Stimulated activated CD4-positive, alpha-beta T cell treated with anti-CD3 and anti-CD28 coated beads, Interleukin-15, amount 100 ng/mL, for 24 hours (primary cell): Measurements from ENCODE around the gene PDGFD.

Source experiments
- DNase-seq: peaks from one replicate; pipeline ENCODE4 v3.0.0-alpha.2; 2020

The PDGFD gene

DNA sequence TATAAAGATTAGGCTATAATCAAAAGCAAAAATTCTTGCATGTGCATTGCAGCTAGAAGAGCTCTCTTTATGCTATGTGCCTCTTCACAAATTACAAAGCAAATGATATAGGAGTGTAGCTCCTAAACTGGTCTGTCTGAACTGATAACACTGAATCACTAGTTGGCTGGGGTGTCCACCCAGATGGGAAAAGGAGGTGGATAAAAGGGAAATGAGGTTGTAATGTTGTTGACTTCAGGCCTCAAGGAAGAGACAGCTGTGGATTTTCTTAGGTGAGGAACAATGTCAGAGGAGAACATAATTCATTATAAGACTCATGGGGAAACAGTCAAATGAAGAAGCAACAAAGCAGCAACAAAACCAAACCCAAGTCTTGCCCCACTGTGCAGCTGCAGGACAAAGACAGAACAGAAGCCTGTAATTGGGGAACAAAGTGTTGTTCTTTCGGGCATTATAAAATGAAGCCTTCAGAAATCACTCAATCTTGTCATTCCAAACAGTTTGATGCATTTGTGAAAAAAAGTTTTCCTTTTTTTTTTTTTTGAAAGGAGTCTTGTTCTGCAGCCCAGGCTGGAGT is 257.6 kb downstream of the PDGFD start:
- DNase-seq: no peak

DNA sequence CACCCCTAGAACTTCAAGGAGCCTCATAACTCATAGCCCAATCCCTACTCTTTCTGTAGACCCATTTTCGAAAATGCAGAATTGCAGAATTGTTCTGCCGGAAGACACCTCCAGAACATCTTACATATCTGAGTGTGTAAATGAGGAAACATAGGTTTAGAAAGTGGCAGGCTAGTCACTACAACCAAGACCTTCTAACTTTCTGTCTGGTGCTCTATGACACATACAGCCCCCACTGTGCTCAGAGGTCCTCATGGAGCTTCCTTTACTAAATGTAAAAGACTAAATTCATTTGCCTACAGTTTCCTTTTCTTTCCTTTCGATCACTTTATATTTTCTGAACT is 259.7 kb downstream of the PDGFD start:
- DNase-seq: no peak

DNA sequence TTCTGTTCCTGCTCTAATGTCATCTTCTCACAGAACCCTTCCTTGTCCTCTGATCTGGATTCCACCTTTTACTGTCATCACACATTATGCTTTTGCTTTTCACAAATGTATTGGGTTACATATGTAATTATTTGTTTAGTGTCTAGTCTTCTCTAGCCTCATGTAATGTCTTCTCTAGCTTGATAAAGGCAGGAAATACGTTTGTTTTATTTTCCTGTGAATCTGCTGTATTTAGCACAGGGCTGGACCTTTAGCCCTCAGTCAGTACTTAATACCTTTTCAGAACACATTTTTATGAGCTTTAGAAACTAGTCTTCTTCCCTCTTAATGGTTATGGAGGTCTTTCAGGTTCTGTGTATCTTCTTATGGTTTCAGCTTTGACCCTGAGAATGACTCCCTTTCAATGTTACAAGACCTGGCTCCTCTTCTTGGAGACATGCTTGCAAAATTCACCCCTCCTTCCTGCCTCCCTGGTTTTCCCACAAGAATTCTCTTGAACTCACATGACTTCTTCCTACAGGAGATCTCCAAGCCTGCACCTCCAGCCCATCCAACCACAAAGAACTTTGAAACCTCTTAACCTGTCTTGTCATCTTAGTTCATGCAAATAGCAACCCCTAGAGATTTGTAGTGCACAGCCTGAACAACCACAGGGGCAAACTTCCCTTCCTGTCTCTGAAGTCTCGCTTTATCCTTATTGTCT is 260.2 kb downstream of the PDGFD start:
- no peak for DNase-seq

DNA sequence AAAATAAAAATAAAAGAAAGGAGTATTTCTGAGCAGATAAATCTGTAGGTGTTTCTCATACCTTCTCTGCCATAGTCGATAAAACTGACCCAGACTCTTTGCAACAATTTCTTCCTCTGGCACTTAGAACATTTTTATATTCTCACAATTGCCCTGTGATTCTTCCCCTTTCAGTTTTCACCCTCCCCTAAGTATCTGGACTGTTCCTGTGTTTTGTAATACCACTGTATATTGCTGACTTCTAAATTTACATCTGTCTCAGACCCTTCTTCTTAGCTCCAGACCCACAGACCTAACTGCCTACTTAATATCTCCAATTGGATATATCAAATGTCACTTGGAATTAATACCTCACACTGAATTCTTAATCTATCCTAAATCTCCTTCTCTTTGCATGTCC is 261.0 kb downstream of the PDGFD start:
- no peak for DNase-seq

DNA sequence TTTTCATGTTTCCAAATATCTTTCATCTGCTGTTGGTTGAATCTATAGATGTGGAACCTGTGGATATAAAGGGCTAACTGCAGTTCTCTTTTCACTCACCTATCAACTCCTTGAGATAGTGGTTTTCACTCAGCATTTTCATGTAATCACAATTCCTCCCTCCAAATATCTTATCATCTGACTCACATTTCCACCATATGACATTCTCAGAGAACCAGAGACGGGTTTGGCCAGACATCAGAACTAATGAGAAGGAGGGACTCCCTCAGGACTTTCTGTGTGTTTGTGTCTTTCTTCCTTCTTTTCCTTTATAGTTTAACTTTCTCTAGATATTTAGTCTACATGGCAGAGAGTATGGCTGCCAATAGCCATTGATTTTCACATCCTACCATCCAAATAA is 262.3 kb downstream of the PDGFD start:
- no peak for DNase-seq

DNA sequence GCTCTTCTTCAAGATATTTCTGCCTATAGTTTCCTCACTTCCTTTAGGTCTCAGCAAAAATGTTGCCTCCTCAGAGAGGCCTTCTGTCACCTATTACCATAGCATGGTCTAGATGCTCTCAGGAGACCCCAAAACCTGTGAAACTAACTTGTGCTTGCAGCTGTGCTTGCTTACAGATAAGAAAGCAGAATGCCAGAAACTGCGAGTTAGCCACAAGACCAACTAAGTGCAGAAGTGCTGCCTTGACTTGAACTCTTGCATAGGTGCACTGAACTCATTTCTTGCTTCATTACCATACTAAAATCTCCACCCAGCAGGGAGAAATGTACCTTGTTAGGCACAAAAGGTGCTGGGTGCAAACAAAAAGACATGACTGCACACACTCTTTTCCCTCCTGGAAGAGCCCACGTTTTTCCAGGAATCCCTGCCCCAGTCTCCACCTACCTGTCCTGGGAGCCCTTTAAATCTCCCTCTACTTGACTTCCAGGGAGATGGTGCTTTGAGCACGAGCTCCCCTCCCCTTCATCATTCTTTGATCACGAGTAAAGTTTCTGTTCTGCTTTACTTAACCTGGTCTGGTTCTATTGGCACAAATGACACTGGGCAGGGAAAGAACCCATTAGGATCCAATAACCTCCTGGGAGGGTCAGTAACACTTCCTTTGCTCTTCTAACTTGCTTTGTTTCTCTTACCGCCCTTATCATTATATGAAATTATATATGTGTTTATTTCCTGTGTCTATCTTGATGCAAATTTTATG is 265.2 kb downstream of the PDGFD start:
- DNase-seq: no peak

DNA sequence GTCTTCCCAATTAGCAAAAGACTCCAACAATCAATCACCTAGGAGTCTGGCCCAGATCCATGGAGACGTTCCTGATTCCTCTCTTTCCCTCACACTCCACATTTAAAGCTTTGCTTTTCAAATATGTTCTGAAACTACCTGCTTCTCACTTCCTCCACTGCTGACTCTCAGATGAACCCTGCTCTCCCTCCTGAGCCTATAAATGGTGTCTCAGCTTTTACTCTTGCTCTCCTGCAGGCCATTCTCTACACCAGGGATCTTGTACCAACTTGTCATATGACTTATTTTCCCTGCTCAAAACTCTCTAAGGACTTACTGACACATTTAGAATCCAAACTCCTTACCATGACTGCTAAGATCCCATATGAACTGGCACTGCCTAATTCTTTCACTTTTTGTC is 265.9 kb downstream of the PDGFD start:
- DNase-seq: no peak

DNA sequence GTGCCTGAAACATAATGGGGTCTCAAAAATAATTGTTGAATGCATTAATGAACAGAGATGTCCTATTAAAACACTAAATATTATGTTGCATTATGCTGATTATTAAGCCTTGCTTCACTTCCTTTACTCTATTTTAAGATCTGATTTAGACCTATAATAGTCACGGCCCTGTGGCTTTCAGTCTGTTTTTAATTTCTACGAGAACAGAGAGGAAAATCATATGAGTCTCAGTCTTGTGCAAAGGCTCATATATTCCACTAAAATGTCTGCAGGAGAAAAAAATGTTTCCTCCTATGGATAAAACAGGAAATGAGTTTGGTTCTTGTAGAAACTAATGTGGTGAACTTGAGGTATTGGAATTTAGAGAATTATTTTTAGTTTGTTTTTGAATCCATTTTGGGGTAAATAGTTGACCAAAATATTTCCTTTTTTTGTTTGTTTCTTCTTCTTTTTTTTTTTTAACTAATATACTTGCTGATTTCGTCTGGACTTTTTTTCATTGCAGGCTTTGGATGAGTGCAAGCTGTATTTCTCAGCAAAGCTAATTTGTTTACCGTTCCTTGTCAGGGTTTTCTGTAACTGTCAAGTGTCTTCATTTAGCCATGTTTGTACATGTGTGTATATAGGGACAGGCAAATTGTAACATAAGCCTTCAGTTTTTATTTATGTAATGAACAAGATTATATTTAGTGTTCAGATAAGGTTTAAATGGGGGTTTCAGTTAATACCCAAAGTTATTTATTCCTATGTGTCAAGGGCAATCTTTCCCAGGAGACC is 266.6 kb downstream of the PDGFD start:
- no peak for DNase-seq

DNA sequence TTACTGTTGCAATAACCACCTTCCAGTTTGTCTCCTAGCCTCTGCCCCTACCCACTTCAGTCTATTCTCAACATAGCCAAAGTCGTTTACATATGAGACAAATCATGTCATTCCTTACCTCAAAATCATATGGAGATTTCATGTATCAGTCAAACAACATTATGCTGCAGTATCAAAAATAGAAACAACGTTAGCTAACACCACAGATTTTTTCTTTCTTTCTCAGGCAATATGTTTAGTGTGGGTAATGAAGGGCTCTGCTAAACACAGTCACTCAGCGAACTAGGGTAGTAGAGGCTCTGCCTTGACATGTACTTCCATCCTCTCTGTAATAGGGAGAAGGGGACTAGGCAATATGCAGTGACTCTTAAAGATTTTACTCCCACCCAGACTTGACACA is 268.8 kb downstream of the PDGFD start:
- DNase-seq: no peak

DNA sequence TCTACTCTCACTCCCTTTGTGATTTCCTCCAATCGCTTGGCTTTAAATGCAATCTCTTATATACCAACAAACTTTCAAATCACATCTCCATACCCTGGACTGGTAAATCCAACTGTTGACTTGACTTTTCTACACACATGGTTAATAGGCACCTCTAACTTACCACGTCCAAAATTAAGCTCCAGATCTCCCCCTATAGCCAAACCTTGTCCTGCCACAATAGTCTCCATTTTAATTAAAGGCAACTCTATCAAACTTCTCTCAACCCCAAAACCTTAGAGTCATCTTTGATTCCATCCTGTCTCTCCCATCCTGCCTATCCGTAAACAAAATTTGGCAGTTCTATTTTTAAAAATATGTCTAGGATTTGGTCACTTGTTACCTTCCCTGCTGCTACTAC is 269.3 kb downstream of the PDGFD start:
- no peak for DNase-seq

DNA sequence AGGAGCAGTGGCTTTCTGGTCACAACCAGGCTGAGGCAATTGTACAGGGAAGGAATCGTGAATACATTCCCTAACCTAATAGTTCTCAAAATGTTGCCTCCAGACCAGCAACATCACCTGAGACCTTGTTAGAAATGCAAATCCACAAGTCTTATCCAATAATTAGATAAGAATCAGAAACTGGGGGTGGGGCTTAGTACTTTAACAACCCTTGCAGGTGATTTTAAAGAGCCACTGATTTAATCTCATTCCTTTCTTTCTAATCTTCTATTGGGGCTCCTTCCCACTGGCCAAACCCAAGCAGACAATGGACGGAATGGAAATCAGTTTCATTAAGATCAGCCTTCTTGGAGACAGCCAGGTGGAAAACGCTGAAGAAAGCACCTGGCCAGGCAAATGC is 269.9 kb downstream of the PDGFD start:
- no peak for DNase-seq

DNA sequence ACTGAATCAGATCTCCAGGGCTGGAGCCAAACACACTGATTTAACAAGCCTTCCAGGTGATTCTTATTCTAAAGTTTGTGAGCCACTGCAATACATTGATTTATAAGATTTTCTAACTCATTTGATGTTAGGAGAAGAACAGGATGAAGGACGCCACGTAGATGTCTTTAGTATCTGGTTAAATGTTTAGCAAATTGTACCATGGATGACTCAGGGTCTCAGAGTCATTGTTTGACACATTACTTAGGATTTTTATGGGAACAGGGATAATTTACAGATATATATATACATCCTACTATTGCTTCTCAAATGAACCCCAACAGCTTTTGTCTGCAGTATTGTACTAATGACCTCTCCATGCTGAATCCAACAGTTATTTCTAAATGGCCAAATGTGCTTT is 270.6 kb downstream of the PDGFD start:
- DNase-seq: no peak

DNA sequence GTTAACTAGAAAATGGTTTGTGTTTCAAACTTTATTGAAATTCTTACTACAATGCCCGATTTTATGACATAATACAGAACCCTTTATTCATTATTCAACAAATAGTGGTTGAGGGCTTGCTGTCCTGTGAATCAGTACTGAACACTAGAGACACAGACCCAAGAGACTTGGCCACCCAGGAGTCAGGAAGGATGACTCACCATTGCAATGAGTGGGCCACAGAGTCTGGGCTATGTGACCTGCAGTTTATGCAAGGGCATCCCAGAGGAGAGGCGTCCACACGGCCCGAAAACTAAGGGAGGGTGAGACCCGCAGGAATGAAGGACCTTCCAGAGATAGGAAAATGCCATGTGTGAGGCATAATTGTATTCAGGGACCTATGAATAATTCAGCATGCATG is 271.3 kb downstream of the PDGFD start:
- DNase-seq: no peak

DNA sequence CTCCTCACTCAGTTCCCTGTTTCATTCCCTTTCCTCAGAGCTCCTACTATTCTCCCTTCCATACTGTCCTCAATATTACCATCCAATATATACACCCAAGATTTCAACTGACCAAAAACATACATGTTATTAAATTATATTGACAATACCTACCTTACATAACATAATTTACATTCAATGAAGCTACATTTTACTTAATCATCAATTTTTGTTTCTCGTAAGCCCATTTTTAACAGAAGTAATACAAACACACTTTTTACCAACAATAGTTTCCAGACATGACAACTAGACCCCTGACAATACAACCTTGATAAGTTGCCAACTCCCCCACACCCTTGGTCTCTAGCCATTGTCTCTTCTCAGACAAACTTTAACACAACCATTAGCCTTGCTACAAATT is 273.3 kb downstream of the PDGFD start:
- no peak for DNase-seq

DNA sequence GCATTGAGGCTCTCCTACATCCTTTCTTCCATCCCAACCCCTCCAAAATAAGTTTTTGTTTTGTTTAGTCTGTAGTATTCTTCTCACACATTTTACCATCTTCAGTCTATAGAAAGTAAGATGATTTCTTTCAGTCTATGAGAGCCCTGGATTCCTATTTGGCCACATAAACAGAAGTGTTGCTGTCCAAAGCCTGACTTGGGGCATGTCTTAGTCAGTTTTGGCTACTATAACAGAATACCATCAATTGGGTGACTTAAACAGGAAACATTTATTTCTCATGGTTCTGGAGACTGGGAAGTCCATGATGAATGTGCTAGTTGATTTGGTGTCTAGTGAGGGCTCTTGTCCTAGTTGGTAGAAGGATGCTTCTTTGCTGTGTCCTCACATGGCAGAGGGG is 274.3 kb downstream of the PDGFD start:
- DNase-seq: no peak

DNA sequence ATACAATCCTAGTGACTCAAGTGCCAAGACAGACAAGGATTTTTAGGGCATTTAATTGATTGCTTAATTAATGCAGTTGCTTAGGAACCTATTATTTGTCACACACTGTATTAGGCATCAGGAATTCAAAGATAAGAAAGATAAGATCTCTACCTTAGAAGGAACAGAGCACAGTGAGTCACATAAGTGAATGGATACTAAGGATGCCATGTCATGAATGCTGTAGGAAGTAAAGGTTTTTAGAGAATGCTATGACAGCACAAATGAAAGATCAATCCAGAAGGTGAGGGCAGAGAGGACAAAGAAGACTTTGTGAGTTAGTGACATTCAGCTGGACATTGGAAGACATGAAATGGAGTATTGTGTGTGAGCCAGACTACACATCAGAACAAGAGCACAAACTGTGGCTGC is 275.4 kb downstream of the PDGFD start:
- DNase-seq: no peak

DNA sequence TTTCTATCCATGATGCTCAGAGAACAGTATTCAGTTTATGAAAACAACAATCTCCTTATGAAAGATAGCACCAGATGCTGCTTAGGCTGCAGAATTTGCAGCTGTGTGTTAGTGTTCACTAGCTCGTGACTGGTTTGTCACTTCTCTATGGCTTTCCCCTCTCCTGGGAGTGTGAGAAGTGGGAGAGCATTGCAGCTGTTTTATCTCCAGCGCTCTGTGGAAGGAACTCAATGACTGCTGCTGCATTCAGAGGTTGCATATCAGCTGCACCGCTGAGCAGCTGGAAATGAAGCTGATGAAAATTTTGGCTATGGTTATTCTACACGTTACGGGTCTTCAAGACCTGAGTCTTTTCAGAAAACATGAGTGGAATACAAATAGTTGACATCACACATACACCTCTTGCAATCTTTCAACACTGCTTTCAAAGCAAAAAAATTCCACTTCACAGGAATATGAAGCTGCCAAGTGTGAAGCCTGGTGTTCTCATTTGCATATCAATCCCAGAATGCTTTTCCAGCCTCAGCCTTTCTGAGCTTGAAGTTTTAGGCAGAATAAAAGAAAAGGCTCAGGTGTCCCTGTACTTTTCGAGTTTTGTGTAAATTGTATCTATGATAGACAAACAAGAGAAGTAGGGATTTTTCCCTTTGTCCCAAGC is 276.8 kb downstream of the PDGFD start:
- no peak for DNase-seq

DNA sequence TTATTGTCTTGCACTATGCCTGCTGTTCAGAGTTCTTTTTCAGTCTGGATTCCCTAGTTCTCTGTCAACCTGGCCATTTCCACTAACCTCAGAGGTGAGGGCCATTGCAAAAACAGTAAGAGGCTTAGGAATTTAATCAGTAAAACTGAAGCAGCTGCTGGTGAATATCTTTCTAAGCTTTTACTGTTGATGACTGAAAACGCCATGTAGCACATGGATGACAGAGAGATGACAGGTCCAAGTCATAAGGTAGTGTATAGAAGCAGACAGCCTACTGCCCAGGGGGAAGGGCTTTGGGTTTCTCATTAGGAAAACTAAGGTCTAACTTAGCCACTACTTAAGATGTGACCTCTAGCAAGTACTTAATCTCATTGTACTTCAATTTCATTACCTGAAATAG is 280.1 kb downstream of the PDGFD start:
- no peak for DNase-seq

DNA sequence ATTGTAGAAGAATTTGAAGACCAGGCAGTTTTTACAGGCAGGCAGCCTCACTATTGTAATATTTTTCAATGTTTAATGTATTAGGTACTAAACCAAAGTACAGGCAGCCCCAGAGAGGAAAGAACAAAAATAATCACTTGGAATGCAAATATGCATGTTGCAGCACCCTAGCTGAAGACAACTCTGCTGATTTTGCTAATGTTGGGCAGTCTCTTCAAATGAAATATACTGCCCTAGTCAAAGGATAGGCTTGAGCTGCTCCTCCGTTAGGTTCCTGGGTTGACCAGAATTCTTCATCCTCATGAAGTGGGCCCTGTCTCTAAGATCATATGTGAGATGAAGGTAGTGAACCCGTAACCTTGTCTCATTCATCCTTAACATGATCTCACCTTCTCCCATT is 280.7 kb downstream of the PDGFD start:
- no peak for DNase-seq

DNA sequence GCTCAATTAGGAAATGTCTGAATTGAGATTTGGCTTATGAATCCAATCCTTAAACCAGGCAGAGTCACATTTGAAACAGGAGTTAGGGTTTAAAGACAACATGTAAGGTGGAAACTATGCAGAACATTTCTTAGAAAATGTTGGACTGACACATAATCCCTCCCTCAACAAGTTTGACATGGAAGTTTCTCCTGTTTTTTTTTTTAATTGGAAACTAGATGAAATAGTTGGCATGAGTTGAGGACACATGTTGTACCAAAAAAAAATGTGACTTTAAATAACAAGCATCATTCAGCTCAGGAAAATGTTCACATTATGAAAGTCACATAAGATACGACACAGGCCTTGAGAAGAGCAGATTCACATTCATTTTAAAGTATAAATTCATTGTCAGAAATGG is 282.4 kb downstream of the PDGFD start:
- no peak for DNase-seq

DNA sequence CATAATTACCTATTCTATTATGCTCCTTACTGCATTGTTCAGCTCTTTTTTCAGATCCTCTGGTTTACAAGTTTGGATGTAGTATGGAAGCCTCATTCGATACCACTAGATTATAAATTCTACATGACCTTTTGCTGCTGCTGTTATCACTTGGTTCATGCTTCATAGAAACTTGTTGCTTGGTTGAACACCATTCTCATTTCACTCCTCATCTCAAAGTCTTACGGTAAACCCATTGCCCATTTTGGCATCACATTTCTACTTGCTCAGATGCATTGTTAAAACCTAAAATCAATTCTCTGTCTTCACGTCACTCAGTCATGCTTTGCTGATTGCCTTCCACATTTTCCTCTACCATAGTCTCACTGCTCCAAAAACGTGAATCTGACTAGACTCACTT is 283.0 kb downstream of the PDGFD start:
- no peak for DNase-seq

DNA sequence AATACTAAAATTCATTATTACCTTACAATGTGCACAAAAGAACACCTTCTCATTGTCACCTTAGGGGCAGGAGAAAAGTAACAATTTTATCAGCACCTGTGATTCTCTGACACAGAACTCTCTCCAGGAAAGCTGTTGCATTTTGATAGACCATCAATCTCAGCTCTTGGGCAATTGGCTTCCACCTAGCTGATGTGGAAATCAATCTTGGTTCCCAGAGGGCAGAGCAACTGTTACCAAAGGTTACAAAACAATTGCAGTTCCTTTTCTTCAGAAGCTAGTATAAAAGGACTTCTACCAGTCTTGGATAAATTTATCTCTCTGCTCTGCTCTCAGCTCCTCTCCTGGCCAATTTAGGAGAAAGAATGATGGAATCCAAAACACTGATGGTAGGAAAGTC is 285.3 kb downstream of the PDGFD start:
- DNase-seq: no peak

DNA sequence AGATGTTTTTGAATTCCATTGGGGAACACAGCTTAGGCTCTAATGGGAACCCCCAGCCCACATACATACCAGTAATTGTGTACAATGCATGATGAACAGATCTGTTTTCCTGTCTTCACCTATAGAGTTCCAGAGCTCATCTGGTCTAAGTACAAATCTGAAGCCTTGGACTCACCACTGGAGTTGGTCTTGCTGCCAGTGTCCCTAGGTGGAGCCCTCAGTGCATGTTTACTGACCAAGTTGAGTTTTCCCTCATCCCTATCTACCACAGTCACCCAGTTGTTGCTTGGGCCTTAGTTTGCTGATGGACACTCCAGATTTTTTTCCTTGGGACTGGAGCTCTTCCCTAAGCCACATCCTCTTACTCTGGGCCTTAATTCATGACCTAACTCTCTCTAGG is 286.7 kb downstream of the PDGFD start:
- DNase-seq: no peak
